Heart left ventricle (tissue), 13 donors: ENCODE results near the gene COA3.

Source experiments
- POLR2A ChIP-seq, 2 donors: fragments of 450-650 bp; IDR thresholded peaks; one replicate each; pipeline ENCODE4 v1.6.1; 2017; ENCODE audit warnings: antibody characterized with exemption in 2 of 2, mild to moderate bottlenecking in 2 of 2, moderate library complexity in 2 of 2
- TF ChIP-seq, protein P1 (sequence below), 12 donors: fragments of 200-600 bp; sonication (generic) in 4 of 12; IDR thresholded peaks; one replicate each; pipeline versions ENCODE4 v1.5.0 to v1.8.0; 2018 to 2022; ENCODE audit warnings: antibody characterized with exemption in 12 of 12, mild to moderate bottlenecking in 5 of 12
- donor health status: ischemic (EF 13 %, LVEDD 7.1; RV severe dilation, severe dysfunction).
- donor health status: DM: no; HTN: yes; CAD: no.
- donor health status: DM: no; HTN: no; CAD: no.
- donor health status: ischemic (EF 25% LVEDD 6.9; RV normal size, moderate dysfunction).
- donor health status: ischemic (EF 25% LVEDD 5.7; RV mildly dilated, moderate dysfunction).
- donor health status: ischemic (EF 35%, LVEDD 5.7; RV mildly dilated, moderate dysfunction).
- donor health status: nonischemic (EF 11% LVEDD 7.7; RV severe dilation, severe dysfunction).
- donor health status: DM: yes; HTN: yes; CAD: no.
- donor health status: PGD.
- donor health status: ischemic (EF 29% LVEDD 5.4; RV normal size, mild dysfunction).
- donor health status: nonischemic (EF 23%, LVEDD 6.1; RV moderate dilation, normal function).

- TF ChIP-seq, protein P1, sequence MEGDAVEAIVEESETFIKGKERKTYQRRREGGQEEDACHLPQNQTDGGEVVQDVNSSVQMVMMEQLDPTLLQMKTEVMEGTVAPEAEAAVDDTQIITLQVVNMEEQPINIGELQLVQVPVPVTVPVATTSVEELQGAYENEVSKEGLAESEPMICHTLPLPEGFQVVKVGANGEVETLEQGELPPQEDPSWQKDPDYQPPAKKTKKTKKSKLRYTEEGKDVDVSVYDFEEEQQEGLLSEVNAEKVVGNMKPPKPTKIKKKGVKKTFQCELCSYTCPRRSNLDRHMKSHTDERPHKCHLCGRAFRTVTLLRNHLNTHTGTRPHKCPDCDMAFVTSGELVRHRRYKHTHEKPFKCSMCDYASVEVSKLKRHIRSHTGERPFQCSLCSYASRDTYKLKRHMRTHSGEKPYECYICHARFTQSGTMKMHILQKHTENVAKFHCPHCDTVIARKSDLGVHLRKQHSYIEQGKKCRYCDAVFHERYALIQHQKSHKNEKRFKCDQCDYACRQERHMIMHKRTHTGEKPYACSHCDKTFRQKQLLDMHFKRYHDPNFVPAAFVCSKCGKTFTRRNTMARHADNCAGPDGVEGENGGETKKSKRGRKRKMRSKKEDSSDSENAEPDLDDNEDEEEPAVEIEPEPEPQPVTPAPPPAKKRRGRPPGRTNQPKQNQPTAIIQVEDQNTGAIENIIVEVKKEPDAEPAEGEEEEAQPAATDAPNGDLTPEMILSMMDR (IDR thresholded peaks at IDR 0.05) = no peak
- no peak for TF ChIP-seq POLR2A (IDR thresholded peaks at IDR 0.05)
These were observed 15.3 kb downstream of the COA3 start for GRCh38 chr17:42783062-42783790.
